HUES48 (cell line): Measurements from ENCODE around the gene CASP9.
A peak's percentile ranks its signal among the peaks of the same experiment; 100 is the strongest.

ENCODE experiments used
- H3K27ac ChIP-seq: one replicate; pipeline ENCODE4 v1.7.0; 2013; ENCODE audit warnings: low read depth, low read length, inconsistent platforms
- H3K27me3 ChIP-seq: 2 replicates; pipeline ENCODE4 v1.6.1; 2013; ENCODE audit warnings: mild to moderate bottlenecking, low read length; ENCODE audit not compliant: control insufficient read depth, insufficient read depth
- H3K36me3 ChIP-seq: 2 replicates; pipeline ENCODE4 v1.6.1; 2013; ENCODE audit warnings: low read length; ENCODE audit not compliant: control insufficient read depth, insufficient read depth
- H3K4me1 ChIP-seq: 2 replicates; pipeline ENCODE4 v1.6.1; 2013; ENCODE audit warnings: mild to moderate bottlenecking, low read length; ENCODE audit not compliant: control insufficient read depth, insufficient read depth
- H3K4me3 ChIP-seq: 2 replicates; pipeline ENCODE4 v1.5.1; 2013; ENCODE audit warnings: mild to moderate bottlenecking, low read depth, low read length
- H3K9ac ChIP-seq: 2 replicates; pipeline ENCODE4 v1.6.1; 2013; ENCODE audit warnings: mild to moderate bottlenecking, low read depth, low read length, moderate library complexity
- H3K9me3 ChIP-seq: 2 replicates; pipeline ENCODE4 v1.6.1; 2013; ENCODE audit warnings: low read length; ENCODE audit not compliant: control insufficient read depth, insufficient read depth

Gene CASP9

DNA sequence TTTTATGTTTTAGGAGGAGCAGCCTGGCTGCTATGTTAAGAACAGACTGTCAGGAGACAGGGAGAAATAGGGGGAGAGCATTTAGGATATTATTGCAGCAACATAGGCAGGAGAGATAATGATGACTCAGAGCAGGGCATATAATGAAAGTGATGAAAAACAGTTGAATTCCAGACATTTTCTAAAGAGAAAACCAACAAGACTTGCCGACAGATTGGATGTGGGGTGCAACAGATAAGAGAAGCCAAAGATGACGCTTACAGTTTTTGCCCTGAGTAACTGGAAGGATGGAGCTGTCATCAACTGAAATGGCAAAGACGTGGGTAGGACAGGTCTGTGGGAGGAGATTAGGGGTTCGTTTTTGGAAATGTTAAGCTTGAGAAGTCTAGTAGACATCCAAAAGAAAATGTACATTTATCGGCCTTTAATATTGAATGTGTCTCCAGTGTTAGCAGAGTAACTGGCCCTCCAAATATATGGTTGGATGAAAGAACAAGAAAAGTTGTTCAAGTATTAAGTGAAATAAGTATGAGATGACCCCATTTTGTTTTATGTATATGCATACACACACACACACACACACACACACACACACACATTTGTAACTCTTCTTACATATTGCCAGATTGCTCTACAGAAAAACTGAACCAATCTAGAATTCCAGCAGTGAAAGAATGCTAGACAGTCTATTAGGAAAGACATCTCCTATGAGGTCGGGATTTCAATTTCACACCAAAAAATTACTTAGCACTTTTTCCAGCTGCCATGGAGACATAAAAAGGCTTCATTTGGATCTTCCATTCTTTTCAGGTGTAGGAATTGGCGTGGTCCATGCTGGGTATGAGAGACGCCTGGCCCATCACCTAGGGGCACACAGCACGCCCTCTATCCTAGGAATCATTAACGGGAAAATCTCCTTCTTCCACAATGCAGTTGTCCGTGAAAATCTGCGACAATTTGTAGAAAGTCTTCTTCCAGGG, 19.9 kb upstream of the CASP9 start:
- H3K4me1 ChIP-seq, result no peaks in the 10 kb centered on the region
- peaks cover 77% of the 10 kb centered on the region for H3K36me3 ChIP-seq
- no peak overlapping the region for H3K4me3 ChIP-seq
- H3K27me3 ChIP-seq, result no peaks in the 10 kb centered on the region
- no peaks in the 10 kb centered on the region for H3K9me3 ChIP-seq
- H3K9ac ChIP-seq, result no peak overlapping the region
- no peak overlapping the region for H3K27ac ChIP-seq

GRCh38 chr1:15543251-15543588, 19.2 kb upstream of the CASP9 start:
- H3K4me1 ChIP-seq, result no peaks in the 10 kb centered on the region
- H3K27ac ChIP-seq, result no peak overlapping the region
- H3K4me3 ChIP-seq, result no peak overlapping the region
- peaks cover 76% of the 10 kb centered on the region for H3K36me3 ChIP-seq
- H3K9ac ChIP-seq, result no peak overlapping the region
- H3K27me3 ChIP-seq, result no peaks in the 10 kb centered on the region
- H3K9me3 ChIP-seq, result no peaks in the 10 kb centered on the region

GRCh38 chr1:15542388-15543250, 18.6 kb upstream of the CASP9 start:
- Histone ChIP-seq H3K27me3 (no peaks in the 10 kb centered on the region), H3K4me1 (no peaks in the 10 kb centered on the region), H3K9ac (no peak overlapping the region), H3K4me3 (no peak overlapping the region), H3K27ac (no peak overlapping the region), H3K36me3 (peaks cover 74% of the 10 kb centered on the region), H3K9me3 (no peaks in the 10 kb centered on the region)

DNA sequence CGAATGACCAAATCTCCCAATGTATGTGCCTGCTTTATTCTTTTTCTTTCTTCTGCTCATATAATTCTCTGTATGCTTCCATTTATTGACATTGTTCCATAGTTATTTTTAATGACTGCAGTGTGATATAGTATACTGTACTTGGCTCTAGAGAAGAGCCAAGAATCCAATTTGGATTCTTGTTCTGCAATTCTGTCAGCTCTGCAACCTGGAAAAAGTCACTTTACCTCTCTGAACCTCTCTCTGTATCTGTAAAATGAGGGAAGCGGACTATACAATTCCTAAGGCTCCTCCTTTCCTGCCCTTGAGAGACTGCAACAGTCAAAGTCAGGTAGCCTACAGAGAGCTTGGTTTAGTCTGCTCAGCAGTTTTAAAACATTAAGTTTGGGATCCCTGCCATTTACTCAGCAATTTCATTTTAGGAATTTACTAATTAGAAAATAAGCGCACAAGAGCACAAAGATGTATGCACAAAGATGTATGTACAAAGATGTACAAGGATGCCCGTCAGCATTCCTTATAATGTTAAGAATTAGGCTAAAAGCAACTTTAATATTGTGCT, 17.3 kb upstream of the CASP9 start:
- Histone ChIP-seq H3K27me3 (no peaks in the 10 kb centered on the region), H3K4me1 (no peaks in the 10 kb centered on the region), H3K27ac (no peak overlapping the region), H3K9ac (no peak overlapping the region), H3K36me3 (peaks cover 73% of the 10 kb centered on the region), H3K4me3 (no peak overlapping the region), H3K9me3 (no peaks in the 10 kb centered on the region)

DNA sequence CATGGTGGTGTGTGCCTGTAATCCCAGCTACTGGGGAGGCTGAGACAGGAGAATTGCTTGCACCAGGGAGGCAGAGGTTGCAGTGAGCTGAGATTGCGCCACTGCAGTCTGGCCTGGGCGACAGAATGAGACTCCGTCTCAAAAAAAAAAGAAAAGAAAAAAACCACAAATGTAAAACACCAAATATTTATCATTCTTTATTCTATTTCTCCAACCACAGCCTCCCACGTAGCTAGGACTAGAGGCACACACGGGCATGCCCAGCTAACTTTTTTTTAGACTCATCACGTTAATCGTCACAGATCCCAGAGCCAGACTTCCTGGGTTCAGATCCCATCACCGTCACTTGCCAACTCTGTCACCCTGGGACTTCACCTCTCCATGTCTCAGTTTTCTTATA, 16.2 kb upstream of the CASP9 start:
- Histone ChIP-seq H3K27ac (no peak overlapping the region), H3K9me3 (no peaks in the 10 kb centered on the region), H3K9ac (no peak overlapping the region), H3K4me3 (no peak overlapping the region), H3K4me1 (no peaks in the 10 kb centered on the region), H3K27me3 (no peaks in the 10 kb centered on the region), H3K36me3 (peaks cover 69% of the 10 kb centered on the region)

GRCh38 chr1:15538771-15539170, 14.8 kb upstream of the CASP9 start:
- Histone ChIP-seq H3K9me3 (no peaks in the 10 kb centered on the region), H3K4me3 (no peak overlapping the region), H3K27ac (no peak overlapping the region), H3K36me3 (peaks cover 63% of the 10 kb centered on the region), H3K4me1 (no peaks in the 10 kb centered on the region), H3K27me3 (no peaks in the 10 kb centered on the region), H3K9ac (no peak overlapping the region)

DNA sequence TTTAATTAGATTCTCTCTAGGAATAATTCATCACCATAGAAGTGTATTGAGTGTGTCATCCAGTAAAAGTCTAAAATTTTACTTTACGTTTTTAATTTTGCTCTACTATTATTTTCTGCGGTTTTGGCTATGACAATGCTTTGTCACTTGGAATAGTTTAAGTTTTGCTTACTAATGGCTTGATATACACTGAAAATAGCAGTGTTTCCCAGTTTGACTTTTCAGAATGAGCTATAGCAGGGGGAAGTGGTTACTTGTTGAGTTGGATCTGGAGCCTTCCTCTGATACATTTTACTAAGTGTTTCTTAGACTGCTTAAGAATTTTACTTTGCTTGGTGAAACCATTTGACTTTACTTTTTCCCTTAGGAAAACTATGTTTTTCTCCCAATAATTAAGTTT, 7.7 kb upstream of the CASP9 start:
- Histone ChIP-seq H3K4me3 (no peak overlapping the region), H3K9me3 (no peaks in the 10 kb centered on the region), H3K27ac (no peak overlapping the region), H3K9ac (no peak overlapping the region), H3K4me1 (peaks cover 6% of the 10 kb centered on the region), H3K27me3 (no peaks in the 10 kb centered on the region), H3K36me3 (peaks cover 48% of the 10 kb centered on the region)

DNA sequence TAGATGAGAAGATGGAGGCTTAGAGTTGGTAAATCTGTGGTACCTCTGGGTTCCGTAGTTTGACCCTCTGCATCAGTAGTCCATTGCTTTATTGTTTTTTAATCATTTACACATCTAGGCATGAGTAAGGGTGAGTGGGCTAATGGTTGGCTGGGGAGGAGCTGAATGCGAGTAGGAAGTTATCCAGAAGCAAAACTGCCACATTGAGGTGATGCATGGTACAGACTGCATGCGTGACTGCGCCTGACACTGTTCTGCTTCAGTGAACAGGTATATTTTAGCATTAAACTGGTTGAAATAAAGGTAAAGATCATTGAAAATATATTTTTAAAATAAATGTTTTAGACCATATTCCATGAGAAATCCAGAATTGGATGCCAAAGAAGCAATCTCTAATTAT, 7.0 kb upstream of the CASP9 start:
- peaks cover 42% of the 10 kb centered on the region for H3K36me3 ChIP-seq
- no peaks in the 10 kb centered on the region for H3K9me3 ChIP-seq
- no peak overlapping the region for H3K9ac ChIP-seq
- no peak overlapping the region for H3K27ac ChIP-seq
- peaks cover 6% of the 10 kb centered on the region for H3K4me1 ChIP-seq
- no peak overlapping the region for H3K4me3 ChIP-seq
- no peaks in the 10 kb centered on the region for H3K27me3 ChIP-seq

GRCh38 chr1:15526490-15527339, 2.7 kb upstream of the CASP9 start, which contains the start of gene DNAJC16:
TSS of gene DNAJC16 (plus strand) at chr1:15526848. CDS start at chr1:15529106, 2,258 bp downstream.
- peak within 1 kb of the TSS; percentile 98 for H3K27ac ChIP-seq

GRCh38 chr1:15526021-15526489, 2.0 kb upstream of the CASP9 start:
- H3K27ac ChIP-seq, result peak overlapping the region; percentile 61
- no peak overlapping the region for H3K9ac ChIP-seq
- peaks cover 12% of the 10 kb centered on the region; the same call in 1 of the 2 replicates for H3K36me3 ChIP-seq
- H3K4me1 ChIP-seq, result peaks cover 18% of the 10 kb centered on the region
- H3K4me3 ChIP-seq, result peak overlapping the region; percentile 85
- H3K9me3 ChIP-seq, result no peaks in the 10 kb centered on the region
- no peaks in the 10 kb centered on the region for H3K27me3 ChIP-seq

More at GRCh38 chr1:15526490-15527339, 2.7 kb upstream of the CASP9 start, which contains the start of gene DNAJC16:
- H3K4me1 ChIP-seq, result peaks cover 18% of the 10 kb centered on the region
- H3K9ac ChIP-seq, result peak within 1 kb of the TSS; percentile 76
- H3K4me3 ChIP-seq, result peak within 1 kb of the TSS; percentile 92
- H3K36me3 ChIP-seq, result peaks cover 18% of the 10 kb centered on the region; the same call in 1 of the 2 replicates
- H3K27me3 ChIP-seq, result no peaks in the 10 kb centered on the region
- H3K9me3 ChIP-seq, result no peaks in the 10 kb centered on the region
